Stimulated activated CD4-positive, alpha-beta T cell treated with anti-CD3 and anti-CD28 coated beads, TNF-alpha, amount 100 ng/mL, for 48 hours (primary cell): ENCODE results near the gene SYNGAP1.

ENCODE experiments used
- DNase-seq, 3 donors: peaks; one replicate each; pipeline ENCODE4 v3.0.0-alpha.2; 2020; ENCODE audit warnings: low read depth in 3 of 3

The SYNGAP1 gene

GRCh38 chr6:33438978-33439594, 19.2 kb downstream of the SYNGAP1 start:
- DNase-seq = no peak

GRCh38 chr6:33439956-33440648, 20.2 kb downstream of the SYNGAP1 start:
- no peak for DNase-seq

GRCh38 chr6:33440649-33441309, 20.9 kb downstream of the SYNGAP1 start:
- DNase-seq = no peak

GRCh38 chr6:33441457-33441856, 21.6 kb downstream of the SYNGAP1 start:
- DNase-seq = no peak

- no peak for DNase-seq
Measured at GRCh38 chr6:33442283-33442682, 22.4 kb downstream of the SYNGAP1 start.

- DNase-seq = no peak
Measured at GRCh38 chr6:33443025-33443424, 23.2 kb downstream of the SYNGAP1 start.

GRCh38 chr6:33443619-33444504, 24.0 kb downstream of the SYNGAP1 start:
- no peak for DNase-seq

- DNase-seq = no peak
Measured at GRCh38 chr6:33445119-33445603, 25.3 kb downstream of the SYNGAP1 start.

GRCh38 chr6:33446356-33446755, 26.5 kb downstream of the SYNGAP1 start:
- DNase-seq = no peak

GRCh38 chr6:33450434-33450833, 30.6 kb downstream of the SYNGAP1 start:
- no peak for DNase-seq

GRCh38 chr6:33451606-33452005, 31.7 kb downstream of the SYNGAP1 start:
- DNase-seq = no peak

- no peak for DNase-seq
Measured at GRCh38 chr6:33452496-33452895, 32.6 kb downstream of the SYNGAP1 start.

GRCh38 chr6:33453393-33454008, 33.6 kb downstream of the SYNGAP1 start:
- no peak for DNase-seq

GRCh38 chr6:33454009-33454946, 34.4 kb downstream of the SYNGAP1 start, which contains the start of gene ZBTB9:
Gene ZBTB9, plus strand, starts transcription at chr6:33454576. Its CDS starts 525 bp downstream, at chr6:33455101.
- DNase-seq = peak; percentile 84 to 92 (median 91)

- DNase-seq = no peak
Measured at GRCh38 chr6:33455051-33455450, 35.2 kb downstream of the SYNGAP1 start.

GRCh38 chr6:33456156-33456555, 36.3 kb downstream of the SYNGAP1 start:
- DNase-seq = no peak

GRCh38 chr6:33458676-33459075, 38.8 kb downstream of the SYNGAP1 start:
- no peak for DNase-seq

GRCh38 chr6:33459226-33459625, 39.4 kb downstream of the SYNGAP1 start:
- DNase-seq = no peak

- DNase-seq = no peak
Measured at GRCh38 chr6:33466075-33466735, 46.3 kb downstream of the SYNGAP1 start.

- DNase-seq = no peak
Measured at GRCh38 chr6:33467091-33467490, 47.2 kb downstream of the SYNGAP1 start.
